CD4-positive, CD25-positive, alpha-beta regulatory T cell (primary cell): ENCODE results near the gene KCTD11. TPM values are rescaled to one million over a fixed set of nuclear protein-coding genes. Genes with fewer than 3 reads are reported as not detected.

ENCODE experiments used
- ATAC-seq, 2 donors: fragments of 150-1000 bp; cut with Tn5 transposase; one replicate each; pipeline ENCODE4 v1.10.0; 2021; ENCODE audit warnings: low read depth in 2 of 2, moderate number of reproducible peaks in 2 of 2, moderate library complexity in 1 of 2
- DNase-seq, 3 donors: peaks; one replicate each; pipeline versions ENCODE4 v3.0.0 to v3.0.0-alpha.2; 2012 to 2022; ENCODE audit warnings: mixed read lengths in 1 of 3
- H3K27ac ChIP-seq: one replicate; pipeline ENCODE4 v1.7.0; 2013; ENCODE audit warnings: mild to moderate bottlenecking, low read length; ENCODE audit not compliant: insufficient read depth, poor library complexity, severe bottlenecking
- H3K27me3 ChIP-seq: one replicate; pipeline ENCODE4 v1.7.0; 2013; ENCODE audit warnings: low read length; ENCODE audit not compliant: control insufficient read depth, insufficient read depth
- H3K36me3 ChIP-seq: one replicate; pipeline ENCODE4 v1.7.0; 2013; ENCODE audit warnings: mild to moderate bottlenecking, low read length, moderate library complexity; ENCODE audit not compliant: control insufficient read depth, insufficient read depth
- H3K4me1 ChIP-seq: 2 replicates; pipeline ENCODE4 v1.7.0; 2013; ENCODE audit warnings: mild to moderate bottlenecking, low read length; ENCODE audit not compliant: insufficient read depth, control insufficient read depth, poor library complexity, severe bottlenecking
- H3K4me3 ChIP-seq: one replicate; pipeline ENCODE4 v1.7.0; 2013; ENCODE audit warnings: low read depth, mild to moderate bottlenecking, low read length, moderate library complexity
- H3K9me3 ChIP-seq, 2 experiments: 1 replicate in 1 of 2; 2 replicates in 1 of 2; pipeline ENCODE4 v1.7.0; 2013; ENCODE audit warnings: low read length in 2 of 2, mild to moderate bottlenecking in 1 of 2, moderate library complexity in 1 of 2; ENCODE audit not compliant: control insufficient read depth in 2 of 2
- H3K27ac Mint-ChIP-seq, 3 donors: one replicate each; pipeline ENCODE4 v1.8.0; 2020 to 2022; ENCODE audit warnings: mild to moderate bottlenecking in 3 of 3, mixed read lengths in 3 of 3, moderate library complexity in 2 of 3
- H3K27me3 Mint-ChIP-seq: one replicate; pipeline ENCODE4 v1.8.0; 2022; ENCODE audit warnings: mild to moderate bottlenecking, mixed read lengths
- H3K36me3 Mint-ChIP-seq: one replicate; pipeline ENCODE4 v1.8.0; 2020; ENCODE audit warnings: mixed read lengths
- H3K4me1 Mint-ChIP-seq, 4 donors: one replicate each; pipeline ENCODE4 v1.8.0; 2020 to 2022; ENCODE audit warnings: mixed read lengths in 4 of 4, mild to moderate bottlenecking in 1 of 4
- H3K4me3 Mint-ChIP-seq, 4 donors: one replicate each; pipeline ENCODE4 v1.8.0; 2020 to 2022; ENCODE audit warnings: mild to moderate bottlenecking in 4 of 4, mixed read lengths in 4 of 4, moderate library complexity in 3 of 4
- H3K9me3 Mint-ChIP-seq, 7 donors: one replicate each; pipeline ENCODE4 v1.8.0; 2020 to 2022; ENCODE audit warnings: mixed read lengths in 7 of 7, mild to moderate bottlenecking in 3 of 7, moderate library complexity in 2 of 7
- polyA plus RNA-seq, 4 donors: library from polyadenylated mRNA; unstranded; fragments of 300-500 nt; fragmentation: Illumina TruSeq; gene quantifications; one replicate each; pipeline ENCODE4 v1.2.3, GENCODE V29; 2021
- total RNA-seq: library from RNA; stranded (reverse); gene quantifications from one replicate; pipeline ENCODE4 v1.2.3, GENCODE V29; 2022

KCTD11 gene
- total and polyA plus RNA-seq, 5 donors from 2014 or later: 1.3 to 4.0 (median 2.9) TPM

GRCh38 chr17:7352910-7353635 lies 1.1 kb downstream of the KCTD11 start:
- no peaks in the 10 kb centered on the region for H3K27me3 ChIP-seq
- H3K27ac ChIP-seq: no peak overlapping the region
- DNase-seq: no peak
- H3K27me3 Mint-ChIP-seq: peaks cover 4% of the 10 kb centered on the region
- peaks cover 6 to 53% (median 18%) of the 10 kb centered on the region in 4 donors for H3K4me1 Mint-ChIP-seq
- H3K36me3 Mint-ChIP-seq: peaks cover 3% of the 10 kb centered on the region
- no peak for ATAC-seq
- no peak overlapping the region for H3K4me3 ChIP-seq
- peak overlapping the region; percentile 85 to 94 (median 93) for H3K27ac Mint-ChIP-seq
- no peaks in the 10 kb centered on the region for H3K9me3 Mint-ChIP-seq
- H3K9me3 ChIP-seq: no peaks in the 10 kb centered on the region
- peak overlapping the region; percentile 86 to 95 (median 88) for H3K4me3 Mint-ChIP-seq
- peaks cover 5% of the 10 kb centered on the region for H3K36me3 ChIP-seq
- peaks cover 35% of the 10 kb centered on the region for H3K4me1 ChIP-seq

GRCh38 chr17:7354262-7354843 lies 2.4 kb downstream of the KCTD11 start:
- Histone ChIP-seq H3K27ac (no peak overlapping the region), H3K9me3 (no peaks in the 10 kb centered on the region), H3K36me3 (no peaks in the 10 kb centered on the region), H3K27me3 (no peaks in the 10 kb centered on the region), H3K4me3 (no peak overlapping the region), H3K4me1 (peaks cover 35% of the 10 kb centered on the region)
- Mint-ChIP-seq H3K4me1 (peaks cover 6 to 46% (median 18%) of the 10 kb centered on the region in 4 donors), H3K27me3 (peaks cover 4% of the 10 kb centered on the region), H3K9me3 (no peaks in the 10 kb centered on the region), H3K27ac (peak overlapping the region in 1 of 3 donors; percentile 80), H3K4me3 (peak overlapping the region in 3 of 4 donors; percentile 21 to 56 (median 40)), H3K36me3 (peaks cover 3% of the 10 kb centered on the region)
- DNase-seq (no peak), ATAC-seq (no peak)

GRCh38 chr17:7355053-7355452 lies 3.1 kb downstream of the KCTD11 start, which contains the start of gene TMEM95:
Gene TMEM95, plus strand, starts transcription at chr17:7355156. Its CDS starts 49 bp downstream, at chr17:7355205.
- Mint-ChIP-seq H3K9me3 (no peaks in the 10 kb centered on the region), H3K4me3 (peak within 1 kb of the TSS in 3 of 4 donors; percentile 56 to 65 (median 64)), H3K27ac (peak within 1 kb of the TSS in 2 of 3 donors; percentile 80 to 85), H3K36me3 (no peaks in the 10 kb centered on the region), H3K4me1 (peaks cover 0 to 41% (median 13%) of the 10 kb centered on the region in 4 donors), H3K27me3 (peaks cover 4% of the 10 kb centered on the region)
- DNase-seq (no peak), ATAC-seq (no peak)
- no peaks in the 10 kb centered on the region for H3K27me3 ChIP-seq
- H3K36me3 ChIP-seq: no peaks in the 10 kb centered on the region
- no peak within 1 kb of the TSS for H3K4me3 ChIP-seq
- H3K27ac ChIP-seq: no peak within 1 kb of the TSS
- peaks cover 31% of the 10 kb centered on the region for H3K4me1 ChIP-seq
- no peaks in the 10 kb centered on the region for H3K9me3 ChIP-seq

GRCh38 chr17:7355573-7355972 lies 3.6 kb downstream of the KCTD11 start:
- no peaks in the 10 kb centered on the region for H3K36me3 Mint-ChIP-seq
- peak overlapping the region in 1 of 3 donors; percentile 85 for H3K27ac Mint-ChIP-seq

GRCh38 chr17:7356072-7356549 lies 4.1 kb downstream of the KCTD11 start:
- peaks cover 21% of the 10 kb centered on the region for H3K4me1 ChIP-seq
- H3K27me3 Mint-ChIP-seq: peaks cover 4% of the 10 kb centered on the region
- no peaks in the 10 kb centered on the region for H3K36me3 Mint-ChIP-seq
- no peaks in the 10 kb centered on the region for H3K27me3 ChIP-seq
- H3K9me3 ChIP-seq: no peaks in the 10 kb centered on the region
- H3K4me3 Mint-ChIP-seq: peak overlapping the region in 1 of 4 donors; percentile 65
- peak; percentile 69 to 90 (median 83) for DNase-seq
- no peaks in the 10 kb centered on the region for H3K9me3 Mint-ChIP-seq
- no peak overlapping the region for H3K27ac ChIP-seq
- peaks cover 0 to 32% (median 10%) of the 10 kb centered on the region in 4 donors for H3K4me1 Mint-ChIP-seq
- ATAC-seq: peak; percentile 74 to 79
- no peak overlapping the region for H3K27ac Mint-ChIP-seq
- no peaks in the 10 kb centered on the region for H3K36me3 ChIP-seq
- H3K4me3 ChIP-seq: no peak overlapping the region

More at GRCh38 chr17:7355573-7355972, 3.6 kb downstream of the KCTD11 start:
- no peaks in the 10 kb centered on the region for H3K9me3 Mint-ChIP-seq
- H3K4me1 ChIP-seq: peaks cover 26% of the 10 kb centered on the region
- no peaks in the 10 kb centered on the region for H3K27me3 ChIP-seq
- DNase-seq (no peak), ATAC-seq (no peak)
- no peaks in the 10 kb centered on the region for H3K36me3 ChIP-seq
- H3K27ac ChIP-seq: no peak overlapping the region
- no peak overlapping the region for H3K4me3 Mint-ChIP-seq
- no peak overlapping the region for H3K4me3 ChIP-seq
- no peaks in the 10 kb centered on the region for H3K9me3 ChIP-seq
- H3K4me1 Mint-ChIP-seq: peaks cover 0 to 38% (median 11%) of the 10 kb centered on the region in 4 donors
- H3K27me3 Mint-ChIP-seq: peaks cover 4% of the 10 kb centered on the region

- H3K27me3 Mint-ChIP-seq: peaks cover 4% of the 10 kb centered on the region
- no peaks in the 10 kb centered on the region for H3K9me3 Mint-ChIP-seq
- no peaks in the 10 kb centered on the region for H3K36me3 Mint-ChIP-seq
- H3K36me3 ChIP-seq: no peaks in the 10 kb centered on the region
- peaks cover 15% of the 10 kb centered on the region for H3K4me1 ChIP-seq
- H3K27me3 ChIP-seq: no peaks in the 10 kb centered on the region
- no peak overlapping the region for H3K27ac ChIP-seq
- H3K4me3 Mint-ChIP-seq: peak overlapping the region in 1 of 4 donors; percentile 50
- DNase-seq: no peak
- H3K4me3 ChIP-seq: no peak overlapping the region
- H3K9me3 ChIP-seq: no peaks in the 10 kb centered on the region
- H3K27ac Mint-ChIP-seq: no peak overlapping the region
- no peak for ATAC-seq
- H3K4me1 Mint-ChIP-seq: peaks cover 0 to 29% (median 9%) of the 10 kb centered on the region in 4 donors
These were observed 4.8 kb downstream of the KCTD11 start for GRCh38 chr17:7356756-7357155.

GRCh38 chr17:7357381-7357780 lies 5.4 kb downstream of the KCTD11 start:
- ATAC-seq (no peak), DNase-seq (no peak)
- Mint-ChIP-seq H3K27ac (no peak overlapping the region), H3K9me3 (no peaks in the 10 kb centered on the region), H3K27me3 (peaks cover 4% of the 10 kb centered on the region), H3K36me3 (no peaks in the 10 kb centered on the region), H3K4me3 (no peak overlapping the region), H3K4me1 (peaks cover 0 to 28% (median 8%) of the 10 kb centered on the region in 4 donors)
- peaks cover 10% of the 10 kb centered on the region for H3K4me1 ChIP-seq
- no peak overlapping the region for H3K27ac ChIP-seq
- no peak overlapping the region for H3K4me3 ChIP-seq
- no peaks in the 10 kb centered on the region for H3K27me3 ChIP-seq
- no peaks in the 10 kb centered on the region for H3K9me3 ChIP-seq
- H3K36me3 ChIP-seq: no peaks in the 10 kb centered on the region
